DND-41 (cell line): Measurements from ENCODE around the gene RORC.
"Not testable (repeated sequence)": the region's sequence is repeated elsewhere in the genome, so short reads cannot be mapped to it uniquely, and the experiment has no call there.

Experiments
- EZH2 ChIP-seq: IDR thresholded peaks from 3 replicates; pipeline ENCODE4 v1.6.1; 2012; ENCODE audit warnings: borderline replicate concordance, low read depth, mild to moderate bottlenecking, moderate library complexity, low read length, inconsistent platforms; ENCODE audit not compliant: severe bottlenecking
- TF ChIP-seq, protein P1 (sequence below): IDR thresholded peaks from 2 replicates; pipeline ENCODE4 v1.5.1; 2012; ENCODE audit warnings: borderline replicate concordance, low read length, moderate library complexity, mild to moderate bottlenecking; ENCODE audit not compliant: poor library complexity, severe bottlenecking; ENCODE audit errors: extremely low read depth

DNA sequence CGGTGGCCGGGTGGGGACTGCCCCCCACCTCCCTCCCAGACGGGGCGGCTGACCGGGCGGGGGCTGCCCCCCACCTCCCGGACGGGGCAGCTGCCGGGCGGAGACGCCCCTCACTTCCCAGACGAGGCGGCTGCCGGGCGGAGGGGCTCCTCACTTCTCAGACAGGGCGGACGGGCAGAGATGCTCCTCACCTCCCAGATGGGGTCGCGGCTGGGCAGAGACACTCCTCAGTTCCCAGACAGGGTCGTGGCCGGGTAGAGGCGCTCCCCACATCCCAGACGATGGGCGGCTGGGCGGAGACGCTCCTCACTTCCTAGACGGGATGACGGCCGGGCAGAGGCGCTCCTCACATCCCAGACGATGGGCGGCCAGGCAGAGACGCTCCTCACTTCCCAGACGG is 62.3 kb downstream of the RORC start:
- TF ChIP-seq, protein P1, sequence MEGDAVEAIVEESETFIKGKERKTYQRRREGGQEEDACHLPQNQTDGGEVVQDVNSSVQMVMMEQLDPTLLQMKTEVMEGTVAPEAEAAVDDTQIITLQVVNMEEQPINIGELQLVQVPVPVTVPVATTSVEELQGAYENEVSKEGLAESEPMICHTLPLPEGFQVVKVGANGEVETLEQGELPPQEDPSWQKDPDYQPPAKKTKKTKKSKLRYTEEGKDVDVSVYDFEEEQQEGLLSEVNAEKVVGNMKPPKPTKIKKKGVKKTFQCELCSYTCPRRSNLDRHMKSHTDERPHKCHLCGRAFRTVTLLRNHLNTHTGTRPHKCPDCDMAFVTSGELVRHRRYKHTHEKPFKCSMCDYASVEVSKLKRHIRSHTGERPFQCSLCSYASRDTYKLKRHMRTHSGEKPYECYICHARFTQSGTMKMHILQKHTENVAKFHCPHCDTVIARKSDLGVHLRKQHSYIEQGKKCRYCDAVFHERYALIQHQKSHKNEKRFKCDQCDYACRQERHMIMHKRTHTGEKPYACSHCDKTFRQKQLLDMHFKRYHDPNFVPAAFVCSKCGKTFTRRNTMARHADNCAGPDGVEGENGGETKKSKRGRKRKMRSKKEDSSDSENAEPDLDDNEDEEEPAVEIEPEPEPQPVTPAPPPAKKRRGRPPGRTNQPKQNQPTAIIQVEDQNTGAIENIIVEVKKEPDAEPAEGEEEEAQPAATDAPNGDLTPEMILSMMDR: not testable (repeated sequence)
- not testable (repeated sequence) for TF ChIP-seq EZH2
